ENCODE results near the gene PIK3C3.

Gene PIK3C3

DNA sequence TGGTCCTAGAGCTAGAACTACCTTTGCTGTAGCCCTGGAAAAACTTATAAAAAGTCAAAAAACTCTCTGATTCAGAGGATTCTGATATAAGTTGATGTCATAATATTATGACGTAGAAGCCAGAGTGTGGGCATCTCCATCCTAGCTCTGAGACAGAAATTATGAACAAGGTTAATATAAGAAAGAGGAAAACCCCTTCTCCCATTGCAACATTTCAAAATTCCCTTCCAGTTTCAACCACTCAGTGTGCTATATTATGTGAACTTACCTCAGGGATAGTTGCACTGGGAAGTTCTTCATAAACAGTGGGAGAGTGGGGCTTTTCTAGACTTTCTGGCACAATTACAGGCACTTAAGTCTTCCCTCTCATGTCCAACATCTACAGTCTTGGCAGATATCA lies 171.6 kb downstream of the PIK3C3 start:
- DNase-seq (ENCODE audit: low read depth, low spot score), result no peak

DNA sequence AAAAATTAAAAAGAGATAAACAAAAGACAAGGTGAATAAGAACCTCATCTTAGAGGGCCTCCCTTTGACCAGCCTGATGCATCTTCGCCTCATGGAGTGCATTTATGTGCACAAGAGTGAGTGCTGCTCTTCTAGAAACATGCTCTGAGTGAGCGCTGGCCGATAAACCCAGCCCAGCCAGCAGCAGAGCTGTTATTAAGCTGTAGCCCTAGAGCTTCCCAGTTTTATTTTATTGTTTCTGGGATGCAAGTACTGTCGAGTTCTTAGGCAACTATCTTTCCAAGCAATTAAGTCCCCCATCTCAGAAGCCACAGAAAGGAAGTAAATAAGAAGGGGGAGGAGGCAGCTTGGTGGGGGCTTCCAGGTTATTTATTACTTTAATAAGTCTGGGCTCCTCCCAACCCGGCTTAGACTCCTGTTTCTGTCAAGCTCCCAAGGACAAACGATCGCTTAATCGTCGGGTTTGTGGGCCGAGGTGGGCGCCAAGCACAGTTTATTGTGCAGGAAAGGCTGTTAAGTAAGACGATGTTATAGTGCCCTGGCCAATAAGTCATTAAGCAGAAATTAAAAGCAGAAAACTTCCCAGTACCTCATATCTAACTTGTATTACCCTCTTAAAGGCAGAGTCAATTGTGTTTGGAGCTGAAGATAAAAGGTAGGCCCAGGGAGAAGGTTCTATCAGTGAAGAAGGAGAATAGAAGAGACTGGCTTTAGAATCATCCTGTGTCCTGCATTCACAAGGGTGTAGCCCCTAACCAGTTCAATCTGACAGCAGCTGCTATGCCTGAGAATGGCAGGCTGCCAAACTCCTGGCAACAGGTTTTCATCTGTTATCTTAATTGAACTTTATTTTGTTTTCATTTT lies 176.3 kb downstream of the PIK3C3 start:
- DNase-seq (ENCODE audit: low read depth, low spot score), result no peak

DNA sequence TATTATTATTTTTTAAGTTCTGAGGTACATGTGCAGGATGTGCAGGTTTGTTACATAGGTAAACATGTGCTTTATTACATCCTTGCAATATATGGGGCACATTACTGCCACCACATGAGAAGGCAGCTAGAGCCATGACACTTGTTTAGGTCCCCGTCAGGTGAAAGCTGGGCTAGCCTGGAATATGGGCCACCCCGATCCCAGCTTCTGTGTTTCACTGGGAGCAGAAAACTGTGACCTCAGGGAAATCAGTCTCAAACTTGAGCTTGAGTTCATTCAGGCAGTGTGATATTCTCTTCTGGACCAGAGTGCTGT lies 176.9 kb downstream of the PIK3C3 start:
- no peak for DNase-seq (ENCODE audit: low read depth, low spot score)

Measured in brain pericyte (primary cell).